BLaER1 (cell line): ENCODE results near the gene SYNE2.

Source experiments
- H3K27ac ChIP-seq: shearing (Covaris generic); formaldehyde crosslinking; 2 replicates; pipeline ENCODE4 v1.8.1; 2022
- H3K27me3 ChIP-seq: shearing (Covaris generic); formaldehyde crosslinking; 2 replicates; pipeline ENCODE4 v1.8.1; 2022
- H3K36me3 ChIP-seq: shearing (Covaris generic); formaldehyde crosslinking; 2 replicates; pipeline ENCODE4 v1.8.1; 2022
- H3K4me1 ChIP-seq: shearing (Covaris generic); formaldehyde crosslinking; 2 replicates; pipeline ENCODE4 v1.8.1; 2022
- H3K4me2 ChIP-seq: shearing (Covaris generic); formaldehyde crosslinking; 2 replicates; pipeline ENCODE4 v1.8.1; 2022
- H3K4me3 ChIP-seq: shearing (Covaris generic); formaldehyde crosslinking; 2 replicates; pipeline ENCODE4 v1.8.1; 2022
- H3K9ac ChIP-seq: shearing (Covaris generic); formaldehyde crosslinking; 2 replicates; pipeline ENCODE4 v1.8.1; 2022
- H3K9me3 ChIP-seq: shearing (Covaris generic); formaldehyde crosslinking; 2 replicates; pipeline ENCODE4 v1.8.1; 2022
- H4K20me1 ChIP-seq: shearing (Covaris generic); formaldehyde crosslinking; 2 replicates; pipeline ENCODE4 v1.8.1; 2022
- Cebpa-rat ChIP-seq: shearing (Covaris generic); IDR thresholded peaks from 2 replicates; pipeline ENCODE4 v1.8.1; 2022

The SYNE2 gene

DNA sequence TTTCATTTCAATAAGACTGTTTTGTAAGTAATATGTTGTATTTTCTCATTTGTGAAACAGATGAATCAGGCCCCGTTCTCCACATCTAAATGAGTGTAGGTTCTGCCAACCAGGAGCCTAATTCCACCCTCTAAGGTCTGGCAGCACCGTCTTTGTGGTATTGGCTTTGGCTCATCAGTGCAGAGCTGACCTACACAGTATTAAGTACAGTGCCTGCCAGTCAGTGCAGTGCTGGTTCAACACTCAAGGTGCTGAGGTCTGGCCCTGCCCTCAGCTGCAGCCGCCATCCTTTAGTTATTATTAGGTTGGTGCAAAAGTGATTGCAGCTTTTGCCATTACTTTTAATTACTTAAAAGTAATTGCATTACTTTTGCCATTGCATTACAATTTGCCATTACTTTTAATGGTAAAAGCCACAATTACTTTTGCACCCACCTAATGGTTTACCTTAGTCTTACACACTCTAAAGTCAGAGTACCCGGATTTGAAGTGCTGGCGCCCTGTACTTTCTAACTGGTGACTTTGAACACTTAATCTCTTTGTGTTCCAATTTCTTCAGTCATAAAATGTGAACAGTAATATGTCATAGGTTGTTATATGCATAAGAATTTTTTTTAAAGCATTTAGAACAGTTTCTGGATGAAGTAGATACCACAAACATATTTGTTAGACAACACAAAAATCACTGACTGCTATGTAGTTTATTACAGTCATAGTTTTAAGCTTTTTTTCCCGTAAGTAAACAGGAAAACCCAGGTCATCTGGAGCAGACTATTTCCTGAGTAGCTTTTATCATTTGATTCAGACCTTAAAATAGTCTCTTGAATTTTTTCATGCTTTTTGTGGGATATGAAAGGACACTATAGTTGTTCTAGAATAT lies 99.5 kb downstream of the SYNE2 start:
- H3K9ac ChIP-seq = no peak overlapping the region
- H4K20me1 ChIP-seq = no peaks in the 10 kb centered on the region
- peaks cover 10% of the 10 kb centered on the region for H3K4me1 ChIP-seq
- H3K27me3 ChIP-seq = no peaks in the 10 kb centered on the region
- H3K27ac ChIP-seq = no peak overlapping the region
- no peaks in the 10 kb centered on the region for H3K9me3 ChIP-seq
- TF ChIP-seq Cebpa-rat = no peak
- peaks cover 54% of the 10 kb centered on the region for H3K36me3 ChIP-seq
- H3K4me2 ChIP-seq = peak overlapping the region; percentile 10; the same call in 1 of the 2 replicates
- H3K4me3 ChIP-seq = no peak overlapping the region

DNA sequence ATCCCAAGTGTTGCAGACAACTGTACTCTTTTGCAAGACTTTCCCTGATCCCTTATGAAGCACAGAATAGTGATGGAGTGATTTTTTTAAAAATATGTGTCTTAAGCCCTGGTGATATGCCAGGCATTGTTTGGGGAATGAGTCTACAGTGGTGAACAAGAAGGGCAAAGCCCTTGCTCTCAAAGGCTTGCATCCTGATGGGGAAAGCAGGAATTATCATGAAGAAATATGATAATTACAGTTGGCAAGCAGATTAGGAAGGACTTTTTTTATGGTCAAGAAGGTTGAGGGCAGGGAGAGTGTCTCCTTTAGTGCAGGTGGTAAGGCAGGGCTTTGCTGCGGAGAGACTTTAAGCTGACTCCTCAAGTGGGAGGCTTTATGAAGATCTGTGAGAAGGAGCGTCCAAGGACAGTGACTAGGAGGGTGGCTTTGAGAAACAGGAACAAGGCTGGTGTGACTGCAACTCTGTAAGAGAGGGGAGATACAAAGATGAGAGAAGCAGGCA lies 100.2 kb downstream of the SYNE2 start:
- Histone ChIP-seq H3K9me3 (no peaks in the 10 kb centered on the region), H3K27me3 (no peaks in the 10 kb centered on the region), H3K4me3 (no peak overlapping the region), H3K4me2 (0 out of 2 replicates have a peak overlapping the region, but pooled peaks have one; percentile 10), H3K36me3 (peaks cover 52% of the 10 kb centered on the region), H3K4me1 (peaks cover 10% of the 10 kb centered on the region), H3K27ac (no peak overlapping the region), H3K9ac (no peak overlapping the region), H4K20me1 (no peaks in the 10 kb centered on the region)
- TF ChIP-seq Cebpa-rat = no peak

DNA sequence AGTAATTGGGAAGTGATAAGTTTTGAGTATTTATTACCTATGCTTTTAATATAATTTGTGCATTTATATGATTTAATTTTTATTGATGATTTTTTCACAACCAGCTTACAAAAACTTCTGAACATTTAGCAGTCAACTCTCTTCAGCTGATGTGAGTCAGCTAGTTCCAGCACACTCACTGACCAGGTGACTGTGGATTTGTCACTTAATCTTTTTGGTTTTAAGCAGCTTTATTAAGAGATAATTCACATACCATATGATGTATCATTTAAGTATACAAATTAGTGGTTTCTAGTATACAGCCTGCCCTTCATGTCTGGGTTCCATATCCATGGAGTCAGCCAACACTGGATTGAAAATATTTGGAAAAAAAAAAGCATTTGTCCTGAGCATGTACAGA lies 103.5 kb downstream of the SYNE2 start:
- Histone ChIP-seq H4K20me1 (no peaks in the 10 kb centered on the region), H3K9ac (no peak overlapping the region), H3K27me3 (no peaks in the 10 kb centered on the region), H3K4me1 (peaks cover 10% of the 10 kb centered on the region), H3K9me3 (no peaks in the 10 kb centered on the region), H3K36me3 (peaks cover 33% of the 10 kb centered on the region), H3K4me3 (no peak overlapping the region), H3K27ac (no peak overlapping the region), H3K4me2 (no peak overlapping the region)
- TF ChIP-seq Cebpa-rat = no peak

DNA sequence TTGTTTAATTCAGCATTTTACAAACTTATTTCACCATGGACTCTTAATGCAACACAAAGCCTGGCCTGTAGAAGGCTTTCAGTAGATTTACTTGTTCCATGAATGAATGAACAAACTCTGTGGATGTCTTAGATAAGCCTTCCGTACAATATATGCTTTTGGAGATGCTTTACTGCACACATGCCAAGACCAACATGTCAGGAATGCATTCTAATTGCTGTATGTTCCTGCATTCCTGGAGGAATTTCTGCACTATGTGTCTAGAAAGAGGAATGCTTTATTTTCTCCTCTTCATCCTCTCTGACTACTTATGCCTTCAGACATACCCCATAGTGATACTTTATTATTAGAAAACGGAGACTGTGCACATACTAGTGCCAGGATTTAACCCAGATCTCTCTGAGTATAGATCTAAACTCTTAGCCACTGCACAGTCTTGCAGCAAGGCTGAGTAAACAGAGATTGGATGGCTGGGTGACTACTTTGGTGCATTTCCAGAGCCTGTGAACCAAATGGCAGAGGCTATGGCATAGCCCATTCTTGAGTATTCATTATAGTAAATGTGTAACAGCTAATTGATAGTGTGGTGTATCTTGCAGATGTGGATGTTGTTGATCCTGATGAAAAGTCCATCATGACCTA lies 108.2 kb downstream of the SYNE2 start:
- Histone ChIP-seq H3K9me3 (no peaks in the 10 kb centered on the region), H3K36me3 (peaks cover 29% of the 10 kb centered on the region), H3K27ac (no peak overlapping the region), H3K4me1 (no peaks in the 10 kb centered on the region), H3K4me2 (no peak overlapping the region), H3K9ac (no peak overlapping the region), H4K20me1 (no peaks in the 10 kb centered on the region), H3K4me3 (no peak overlapping the region), H3K27me3 (no peaks in the 10 kb centered on the region)
- no peak for TF ChIP-seq Cebpa-rat

DNA sequence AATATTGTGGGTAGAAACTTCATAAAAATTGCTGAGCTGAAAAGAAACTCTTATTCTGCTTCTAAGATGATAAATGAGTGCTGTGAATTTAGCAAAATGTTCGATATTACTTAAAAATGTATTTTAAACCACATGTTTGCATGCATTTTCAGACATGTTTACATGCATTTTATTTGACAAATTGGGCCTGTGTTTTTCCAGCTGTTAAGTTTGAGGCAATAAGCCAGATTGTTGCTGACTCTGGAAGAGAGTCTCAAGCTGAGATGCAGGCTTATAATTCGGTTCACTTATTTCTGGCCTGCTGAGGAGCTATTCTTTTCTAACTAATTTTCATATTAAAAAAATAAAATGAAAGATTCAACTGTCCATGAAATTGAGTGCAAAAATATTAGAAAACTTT lies 110.1 kb downstream of the SYNE2 start:
- H4K20me1 ChIP-seq = no peaks in the 10 kb centered on the region
- no peak overlapping the region for H3K9ac ChIP-seq
- no peak for TF ChIP-seq Cebpa-rat
- H3K4me2 ChIP-seq = no peak overlapping the region
- no peaks in the 10 kb centered on the region for H3K9me3 ChIP-seq
- no peak overlapping the region for H3K27ac ChIP-seq
- no peaks in the 10 kb centered on the region for H3K4me1 ChIP-seq
- no peak overlapping the region for H3K4me3 ChIP-seq
- H3K36me3 ChIP-seq = peaks cover 23% of the 10 kb centered on the region
- H3K27me3 ChIP-seq = no peaks in the 10 kb centered on the region

DNA sequence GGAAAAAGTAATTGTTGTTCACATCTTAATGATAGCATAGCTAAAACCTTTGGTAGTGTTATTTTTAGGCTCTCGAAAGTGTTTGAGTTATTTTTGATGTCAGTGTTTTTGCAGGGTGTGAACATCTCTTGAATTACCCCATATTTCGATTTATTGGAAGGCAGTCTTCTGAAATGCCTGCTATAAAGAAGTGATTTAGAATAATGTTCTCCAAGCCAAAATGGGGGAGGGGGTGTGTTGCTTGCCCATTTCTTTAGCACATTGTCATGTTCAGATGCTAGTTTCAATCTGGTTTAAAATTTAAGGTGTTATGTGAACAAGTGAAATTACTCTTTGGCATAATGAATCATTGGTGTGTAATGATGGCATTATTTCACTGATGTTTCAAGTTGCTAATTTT lies 110.6 kb downstream of the SYNE2 start:
- no peaks in the 10 kb centered on the region for H3K4me1 ChIP-seq
- H4K20me1 ChIP-seq = no peaks in the 10 kb centered on the region
- H3K4me3 ChIP-seq = no peak overlapping the region
- H3K9ac ChIP-seq = no peak overlapping the region
- H3K27me3 ChIP-seq = no peaks in the 10 kb centered on the region
- no peak overlapping the region for H3K4me2 ChIP-seq
- TF ChIP-seq Cebpa-rat = no peak
- peaks cover 23% of the 10 kb centered on the region for H3K36me3 ChIP-seq
- no peaks in the 10 kb centered on the region for H3K9me3 ChIP-seq
- no peak overlapping the region for H3K27ac ChIP-seq

DNA sequence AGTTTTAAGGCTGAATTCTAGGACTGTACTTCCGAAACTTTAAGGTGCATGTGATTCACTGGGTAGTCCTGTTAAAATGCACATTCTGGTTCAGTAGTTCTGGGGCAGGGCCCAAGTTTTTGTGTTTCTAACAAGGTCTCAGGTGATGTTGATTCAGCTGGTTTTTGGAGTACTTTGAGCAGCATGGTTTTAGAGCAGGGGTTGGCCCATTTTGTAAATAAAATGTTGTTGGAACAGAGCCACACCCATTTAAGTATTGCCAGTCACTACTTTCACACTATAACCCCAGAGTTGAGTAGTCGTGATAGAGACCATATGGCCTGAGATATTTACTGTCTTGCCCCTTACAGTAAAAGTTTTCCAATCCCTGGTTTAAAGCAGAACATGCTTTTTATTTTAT lies 111.3 kb downstream of the SYNE2 start:
- no peak for TF ChIP-seq Cebpa-rat
- Histone ChIP-seq H4K20me1 (no peaks in the 10 kb centered on the region), H3K4me2 (no peak overlapping the region), H3K9me3 (no peaks in the 10 kb centered on the region), H3K9ac (no peak overlapping the region), H3K4me1 (no peaks in the 10 kb centered on the region), H3K27me3 (no peaks in the 10 kb centered on the region), H3K4me3 (no peak overlapping the region), H3K27ac (no peak overlapping the region), H3K36me3 (peaks cover 25% of the 10 kb centered on the region)

DNA sequence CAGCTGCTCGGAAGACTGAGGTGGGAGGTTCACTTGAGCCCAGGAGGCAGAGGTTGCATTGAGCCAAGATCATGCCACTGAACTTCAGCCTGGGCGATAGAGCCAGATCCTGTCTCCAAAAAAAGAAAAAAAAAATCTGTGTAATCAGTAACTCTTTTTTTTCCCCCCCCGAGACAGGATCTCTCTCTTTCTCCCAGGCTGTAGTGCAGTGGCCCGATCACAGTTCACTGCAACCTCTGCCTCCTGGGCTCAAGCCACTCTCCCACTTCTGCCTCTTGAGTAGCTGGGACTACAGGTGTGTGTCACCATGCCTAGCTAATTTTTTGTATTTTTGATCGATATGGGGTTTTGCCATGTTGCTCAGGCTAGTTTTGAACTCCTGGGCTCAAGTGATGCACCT lies 113.6 kb downstream of the SYNE2 start:
- Histone ChIP-seq H3K27ac (no peak overlapping the region), H3K4me3 (no peak overlapping the region), H3K36me3 (peaks cover 31% of the 10 kb centered on the region), H3K9ac (no peak overlapping the region), H3K4me1 (no peaks in the 10 kb centered on the region), H3K9me3 (no peaks in the 10 kb centered on the region), H3K4me2 (no peak overlapping the region), H4K20me1 (no peaks in the 10 kb centered on the region), H3K27me3 (no peaks in the 10 kb centered on the region)
- no peak for TF ChIP-seq Cebpa-rat

DNA sequence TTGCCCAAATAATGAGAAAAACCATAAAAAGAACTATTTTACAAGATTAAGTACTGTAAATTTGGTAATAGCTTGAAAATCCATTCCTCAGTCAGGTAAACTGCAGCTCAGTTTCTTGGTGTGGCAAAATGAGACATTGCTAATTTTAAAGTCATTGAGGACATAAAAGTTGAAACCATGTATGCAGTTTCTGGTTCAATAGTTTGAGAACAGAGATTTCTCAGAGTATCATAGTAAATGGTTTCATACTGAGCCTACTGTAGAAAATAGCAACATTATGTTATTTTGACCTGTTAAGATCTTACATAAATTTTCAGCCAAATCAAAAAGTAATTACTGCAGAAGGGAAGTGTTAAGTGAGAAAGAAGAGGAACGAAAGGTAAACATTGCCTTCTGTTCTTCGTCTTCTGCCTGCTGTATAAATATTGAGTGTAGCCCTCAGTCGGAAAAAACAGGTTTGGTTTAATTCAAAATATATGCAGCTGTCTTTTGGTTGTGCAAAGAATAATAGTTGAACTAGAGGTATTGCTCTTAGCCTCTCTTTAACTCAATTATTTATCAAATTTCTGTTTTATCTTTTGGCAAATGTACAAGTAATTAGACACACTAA lies 119.6 kb downstream of the SYNE2 start:
- H3K27ac ChIP-seq = no peak overlapping the region
- no peak overlapping the region for H3K4me3 ChIP-seq
- no peak for TF ChIP-seq Cebpa-rat
- no peaks in the 10 kb centered on the region for H3K9me3 ChIP-seq
- H3K36me3 ChIP-seq = peaks cover 22% of the 10 kb centered on the region
- H3K9ac ChIP-seq = no peak overlapping the region
- no peaks in the 10 kb centered on the region for H3K4me1 ChIP-seq
- no peaks in the 10 kb centered on the region for H4K20me1 ChIP-seq
- H3K4me2 ChIP-seq = no peak overlapping the region
- no peaks in the 10 kb centered on the region for H3K27me3 ChIP-seq

DNA sequence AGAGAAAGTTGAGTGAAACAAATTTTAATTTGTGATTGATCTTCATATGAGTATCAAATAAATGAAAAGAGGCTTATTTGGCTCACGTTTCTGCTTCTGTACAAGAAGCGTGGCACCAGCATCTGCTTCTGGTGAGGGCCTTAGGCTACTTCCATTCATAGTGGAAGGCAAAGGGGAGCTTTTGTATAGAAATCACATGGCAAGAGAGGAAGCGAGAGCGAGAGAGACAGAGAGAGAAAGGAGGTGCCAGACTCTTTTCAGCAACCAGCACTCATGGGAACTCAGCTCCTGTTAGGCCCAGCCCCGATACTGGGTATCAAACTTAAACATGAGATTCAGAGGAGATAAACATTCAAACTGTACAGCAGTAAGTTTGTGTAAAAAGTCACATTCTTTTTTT lies 121.4 kb downstream of the SYNE2 start:
- Histone ChIP-seq H4K20me1 (no peaks in the 10 kb centered on the region), H3K4me1 (no peaks in the 10 kb centered on the region), H3K4me3 (no peak overlapping the region), H3K9me3 (no peaks in the 10 kb centered on the region), H3K27ac (no peak overlapping the region), H3K27me3 (no peaks in the 10 kb centered on the region), H3K9ac (no peak overlapping the region), H3K36me3 (peaks cover 19% of the 10 kb centered on the region), H3K4me2 (no peak overlapping the region)
- TF ChIP-seq Cebpa-rat = no peak
